HepG2 (cell line): ENCODE results near the gene ATRAID. TPM values are rescaled to one million over a fixed set of nuclear protein-coding genes. Genes with fewer than 3 reads are reported as not detected.

ENCODE experiments used
- ATAC-seq: fragments of 200-7000 bp; cut with Tn5 transposase; 3 replicates; pipeline ENCODE4 v1.9.1; 2020; ENCODE audit warnings: mild to moderate bottlenecking, moderate library complexity
- BruUV-seq: library from RNA; stranded (reverse); fragments of 400-500 nt; replicated peaks from 2 replicates; lab custom pipeline; 2021; lab: Mats Ljungman, UMichigan
- CTCF ChIA-PET: fragments of 300-600 bp; formaldehyde crosslinking; extraction: SDS; loops from one replicate; lab custom pipeline; 2021; ENCODE audit warnings: low total read pairs, inconsistent platforms, low intra/inter-chr PET ratio; lab: Yijun Ruan, JAX
- POLR2A ChIA-PET: fragments of 350-600 bp; sonication (Branson Sonifier 250); formaldehyde crosslinking; loops from one replicate; lab custom pipeline; 2020; ENCODE audit warnings: antibody characterized with exemption, inconsistent platforms; lab: Yijun Ruan, JAX
- DNase-seq: peaks from one replicate; pipeline ENCODE4 v3.0.0-alpha.2; 2015; ENCODE audit warnings: low spot score
- FAIRE-seq: peaks from 3 replicates; lab custom pipeline; 2011; peaks lifted over from hg19 to GRCh38; lab: Jason Lieb, UNC
- H2AFZ ChIP-seq: one replicate; pipeline ENCODE4 v1.6.1; 2011; ENCODE audit warnings: low read length, inconsistent platforms
- H3K27ac ChIP-seq: fragments of 300-600 bp; 3 replicates; pipeline ENCODE4 v1.8.0; 2011; ENCODE audit warnings: mixed run types, mild to moderate bottlenecking, mixed read lengths, low read length, inconsistent platforms; ENCODE audit not compliant: insufficient read depth; ENCODE audit errors: extremely low read length
- H3K27me3 ChIP-seq, 2 experiments: fragments of 200-600 bp in 1 of 2; 2 replicates in 1 of 2; 3 replicates in 1 of 2; pipeline versions ENCODE4 v1.6.0 to v1.8.0; 2011; ENCODE audit warnings: low read length in 2 of 2, mild to moderate bottlenecking in 2 of 2, moderate library complexity in 2 of 2, inconsistent platforms in 1 of 2; ENCODE audit not compliant: insufficient read depth in 2 of 2, control insufficient read depth in 1 of 2
- H3K36me3 ChIP-seq, 2 experiments: fragments of 200-600 bp in 1 of 2; replicated peaks in 1 of 2; 2 replicates in 1 of 2; 3 replicates in 1 of 2; pipeline versions ENCODE4 v1.5.1 to v1.8.0; 2011; ENCODE audit warnings: low read length in 2 of 2, inconsistent platforms in 1 of 2; ENCODE audit not compliant: insufficient read depth in 2 of 2, control insufficient read depth in 1 of 2
- H3K4me1 ChIP-seq: 2 replicates; pipeline ENCODE4 v1.5.1; 2012; ENCODE audit warnings: low read length, inconsistent platforms; ENCODE audit not compliant: insufficient read depth
- H3K4me2 ChIP-seq: 2 replicates; pipeline ENCODE4 v1.6.0; 2011; ENCODE audit warnings: low read depth, low read length, inconsistent platforms
- H3K4me3 ChIP-seq, 3 experiments: fragments of 200-600 bp in 1 of 3; sonication (generic), shearing (Covaris generic) in 1 of 3; replicated peaks in 1 of 3; 2 replicates each; pipeline ENCODE4 v1.5.1; 2011 to 2016; ENCODE audit warnings: low read length in 3 of 3, inconsistent platforms in 2 of 3, low read depth in 2 of 3, mild to moderate bottlenecking in 2 of 3, control low read depth in 1 of 3, mixed read lengths in 1 of 3; ENCODE audit not compliant: insufficient read depth in 1 of 3
- H3K79me2 ChIP-seq: one replicate; pipeline ENCODE4 v1.6.1; 2011; ENCODE audit warnings: low read length, inconsistent platforms; ENCODE audit not compliant: insufficient read depth
- H3K9ac ChIP-seq: 2 replicates; pipeline ENCODE4 v1.6.0; 2011; ENCODE audit warnings: mild to moderate bottlenecking, low read depth, low read length, inconsistent platforms; ENCODE audit not compliant: insufficient read depth
- H3K9me3 ChIP-seq: 2 replicates; pipeline ENCODE4 v1.5.1; 2012; ENCODE audit warnings: mild to moderate bottlenecking, low read length
- H4K20me1 ChIP-seq: 2 replicates; pipeline ENCODE4 v1.6.0; 2011; ENCODE audit warnings: inconsistent platforms, mild to moderate bottlenecking, low read length, moderate library complexity; ENCODE audit not compliant: insufficient read depth
- DNMT3B ChIP-seq: conservative IDR thresholded peaks from 2 replicates; pipeline ENCODE4 v1.6.1; 2016; ENCODE audit warnings: missing biosample characterization, control low read depth
- PHB2 ChIP-seq: fragments of 450-650 bp; IDR thresholded peaks from 2 replicates; pipeline ENCODE4 v1.6.1; 2018; ENCODE audit not compliant: partially characterized antibody
- ZBTB21 ChIP-seq: sonication (generic); formaldehyde crosslinking; IDR thresholded peaks from 2 replicates; pipeline ENCODE4 v1.4.0; 2020; ENCODE audit warnings: missing genetic modification reagents
- WGBS: methylation state at CpG from one replicate; pipeline ENCODE4 v1.1.6; 2017; ENCODE audit warnings: low lambda C conversion rate; 5-methylcytosine and 5-hydroxymethylcytosine counted together
- in situ Hi-C: cut with HindIII; loops from 2 replicates; pipeline ENCODE4 v1.10.0; 2017; ENCODE audit warnings: low pct_unique_long_range_greater_than_20kb; ENCODE audit not compliant: extremely low pct_ligation_motif_present
- intact Hi-C: fragments of 100-400 bp; cut with micrococcal nuclease; formaldehyde crosslinking; loops from one replicate; pipeline ENCODE4 v1.10.0; 2022; ENCODE audit not compliant: unreplicated experiment
- polyA plus RNA-seq, 8 experiments: library from polyadenylated mRNA; depleted of rRNA in 3 of 8; stranded (reverse) in 7 of 8; unstranded in 1 of 8; fragments of >200 nt; fragmentation: Illumina TruSeq in 4 of 8; extraction: Trizol in 4 of 8; gene quantifications; 2 replicates each; pipeline versions ENCODE4 v1.2.1 to v1.2.3, GENCODE V29; 2011 to 2016; ENCODE audit warnings: low read depth in 4 of 8, missing spikeins in 1 of 8, mixed read lengths in 1 of 8; ENCODE audit not compliant: insufficient read depth in 1 of 8
- total RNA-seq, 5 experiments: library from RNA; depleted of rRNA; stranded (reverse); fragments of >200 nt; fragmentation: Illumina TruSeq; extraction: Trizol; gene quantifications; 2 replicates each; pipeline ENCODE4 v1.2.3, GENCODE V29; 2016; ENCODE audit warnings: low read depth in 1 of 5
- TF ChIP-seq, protein P1 (sequence below): sonication (generic); formaldehyde crosslinking; IDR thresholded peaks from 2 replicates; pipeline ENCODE4 v1.5.0; 2020; ENCODE audit warnings: mild to moderate bottlenecking, missing genetic modification reagents, borderline replicate concordance

The ATRAID gene
- total and polyA plus RNA-seq, 2 of the 13 experiments (the other 11 are each of a cell fraction or from before 2014, with no cell fraction given): 207 to 382 TPM

- ChIA-PET POLR2A (interaction anchor here (0.6 to 1.8 kb wide), 4 partner anchors 31 to 73 kb away, joined by 3 to 9 read pairs (median 3); partner anchors contain the start of gene SLC30A3), CTCF (no interaction called here)
Measured at GRCh38 chr2:27189989-27190388, 21.9 kb upstream of the ATRAID start.

More at GRCh38 chr2:27189989-27190388, 21.9 kb upstream of the ATRAID start:
- ATAC-seq: no peak
- H3K27me3 ChIP-seq: no peaks in the 10 kb centered on the region
- FAIRE-seq: no peak
- H3K9me3 ChIP-seq: no peaks in the 10 kb centered on the region
- H3K79me2 ChIP-seq: no peaks in the 10 kb centered on the region
- H3K27ac ChIP-seq: no peak overlapping the region
- no peak overlapping the region for H3K4me2 ChIP-seq
- no peak overlapping the region for H2AFZ ChIP-seq
- H3K4me1 ChIP-seq: peaks cover 52% of the 10 kb centered on the region
- H3K9ac ChIP-seq: no peak overlapping the region
- WGBS: 96% methylated on average over 8 of the region's 8 CpGs
- intact Hi-C loops: loop anchor here (2.0 to 5.0 kb wide), 2 partner anchors 55 to 73 kb away; partner anchors contain the start of genes CGREF1 and PREB
- no peaks in the 10 kb centered on the region for H3K36me3 ChIP-seq
- no peaks in the 10 kb centered on the region for H4K20me1 ChIP-seq
- BruUV-seq: no TSS peak
- in situ Hi-C loops: loop anchor here (5.0 kb wide), 1 partner anchor 38 kb away; no protein-coding TSS in a partner anchor
- H3K4me3 ChIP-seq: no peak overlapping the region
- DNase-seq: no peak
- no peak for TF ChIP-seq ZBTB21 (CRISPR knock-in tag)
- TF ChIP-seq DNMT3B (CRISPR knock-in tag): no peak
- no peak for TF ChIP-seq PHB2
- TF ChIP-seq, protein P1, sequence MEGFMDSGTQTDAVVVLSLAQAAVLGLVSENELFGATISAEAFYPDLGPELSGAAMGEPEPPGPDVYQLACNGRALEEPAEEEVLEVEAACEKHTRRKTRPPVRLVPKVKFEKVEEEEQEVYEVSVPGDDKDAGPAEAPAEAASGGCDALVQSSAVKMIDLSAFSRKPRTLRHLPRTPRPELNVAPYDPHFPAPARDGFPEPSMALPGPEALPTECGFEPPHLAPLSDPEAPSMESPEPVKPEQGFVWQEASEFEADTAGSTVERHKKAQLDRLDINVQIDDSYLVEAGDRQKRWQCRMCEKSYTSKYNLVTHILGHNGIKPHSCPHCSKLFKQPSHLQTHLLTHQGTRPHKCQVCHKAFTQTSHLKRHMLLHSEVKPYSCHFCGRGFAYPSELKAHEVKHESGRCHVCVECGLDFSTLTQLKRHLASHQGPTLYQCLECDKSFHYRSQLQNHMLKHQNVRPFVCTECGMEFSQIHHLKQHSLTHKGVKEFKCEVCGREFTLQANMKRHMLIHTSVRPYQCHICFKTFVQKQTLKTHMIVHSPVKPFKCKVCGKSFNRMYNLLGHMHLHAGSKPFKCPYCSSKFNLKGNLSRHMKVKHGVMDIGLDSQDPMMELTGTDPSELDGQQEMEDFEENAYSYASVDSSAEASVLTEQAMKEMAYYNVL (CRISPR knock-in tag): no peak
- TF ChIP-seq, all 625 proteins: peak for 0
